SHP77 (cell line): Measurements from ENCODE around the gene LRRC27.
"Not testable (repeated sequence)": the region's sequence is repeated elsewhere in the genome, so short reads cannot be mapped to it uniquely, and the experiment has no call there.

ENCODE experiments used
- DNase-seq, 2 experiments: peaks; one replicate each; lab custom pipeline; 2025; lab: John Stamatoyannopoulos, UW

The LRRC27 gene

DNA sequence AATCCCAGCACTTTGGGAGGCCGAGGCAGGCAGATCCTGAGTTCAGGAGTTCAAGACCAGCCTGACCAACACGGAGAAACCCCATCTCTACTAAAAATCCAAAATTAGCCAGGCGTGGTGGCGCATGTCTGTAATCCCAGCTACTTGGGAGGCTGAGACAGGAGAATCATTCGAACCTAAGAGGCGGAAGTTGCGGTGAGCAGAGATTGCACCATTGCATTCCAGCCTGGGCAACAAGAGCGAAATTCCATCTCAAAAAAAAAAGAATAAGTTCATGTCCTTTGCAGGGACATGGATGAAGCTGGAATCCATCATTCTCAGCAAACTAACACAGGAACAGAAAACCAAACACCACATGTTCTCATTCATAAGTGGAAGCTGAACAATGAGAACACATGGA lies 17.1 kb upstream of the LRRC27 start:
- DNase-seq: not testable (repeated sequence)

GRCh38 chr10:132316133-132316532 lies 15.9 kb upstream of the LRRC27 start:
- DNase-seq: no peak

DNA sequence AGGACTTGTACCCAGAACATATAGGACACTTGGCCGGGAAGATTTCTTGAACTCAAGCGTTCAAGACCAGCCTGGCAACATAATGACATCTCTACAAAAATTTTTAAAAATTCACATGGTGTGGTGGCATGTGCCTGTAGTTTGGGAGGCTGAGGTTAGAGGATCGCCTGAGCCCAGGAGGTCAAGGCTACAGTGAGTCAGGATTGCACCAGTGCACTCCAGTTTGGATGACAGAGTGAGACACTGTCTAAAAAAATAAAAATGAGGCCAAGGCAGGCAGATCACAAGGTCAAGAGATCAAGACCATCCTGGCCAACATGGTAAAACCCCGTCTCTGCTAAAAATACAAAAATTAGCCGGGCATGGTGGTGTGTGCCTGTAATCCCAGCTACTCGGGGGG lies 14.5 kb upstream of the LRRC27 start:
- DNase-seq: not testable (repeated sequence)

DNA sequence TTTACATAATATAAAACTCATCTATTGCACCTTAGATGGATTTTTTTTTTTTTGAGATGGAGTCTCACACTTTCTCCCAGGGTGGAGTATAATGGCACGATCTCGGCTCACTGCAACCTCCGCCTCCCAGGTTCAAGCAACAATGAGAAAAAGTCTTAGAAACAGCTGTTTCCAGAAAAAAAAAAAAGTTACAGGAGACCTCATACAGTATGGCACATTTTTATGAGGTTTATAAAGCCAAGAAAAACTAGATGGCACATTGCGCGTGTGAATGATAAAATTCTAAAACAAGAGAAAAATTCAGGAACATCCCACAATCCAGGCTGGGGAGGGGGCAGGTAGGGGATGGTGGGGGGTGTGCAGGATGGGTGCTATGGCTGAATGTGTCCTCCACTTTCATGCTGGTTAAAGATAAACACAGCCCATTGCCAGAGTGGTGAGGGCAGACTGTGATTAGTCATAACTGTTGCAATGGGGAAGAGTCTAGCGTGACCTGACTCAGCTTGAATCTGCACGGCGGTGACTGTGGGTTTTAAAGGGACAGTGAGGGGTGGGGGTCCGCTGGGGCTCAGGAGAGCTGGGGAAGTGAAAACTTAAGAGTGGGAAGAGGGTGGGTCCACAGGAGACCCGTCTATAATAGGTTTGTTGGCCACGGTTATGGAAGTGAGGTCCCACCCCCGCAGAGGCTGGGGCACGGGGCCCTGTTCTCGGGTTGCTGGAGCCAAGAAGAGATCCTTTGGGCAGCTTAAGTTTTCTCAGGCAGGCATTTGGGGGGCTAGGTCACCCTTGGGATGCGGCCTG lies 11.9 kb upstream of the LRRC27 start:
- no peak for DNase-seq

GRCh38 chr10:132320654-132321469 lies 11.1 kb upstream of the LRRC27 start:
- DNase-seq: no peak

GRCh38 chr10:132321726-132322125 lies 10.3 kb upstream of the LRRC27 start:
- DNase-seq: no peak

DNA sequence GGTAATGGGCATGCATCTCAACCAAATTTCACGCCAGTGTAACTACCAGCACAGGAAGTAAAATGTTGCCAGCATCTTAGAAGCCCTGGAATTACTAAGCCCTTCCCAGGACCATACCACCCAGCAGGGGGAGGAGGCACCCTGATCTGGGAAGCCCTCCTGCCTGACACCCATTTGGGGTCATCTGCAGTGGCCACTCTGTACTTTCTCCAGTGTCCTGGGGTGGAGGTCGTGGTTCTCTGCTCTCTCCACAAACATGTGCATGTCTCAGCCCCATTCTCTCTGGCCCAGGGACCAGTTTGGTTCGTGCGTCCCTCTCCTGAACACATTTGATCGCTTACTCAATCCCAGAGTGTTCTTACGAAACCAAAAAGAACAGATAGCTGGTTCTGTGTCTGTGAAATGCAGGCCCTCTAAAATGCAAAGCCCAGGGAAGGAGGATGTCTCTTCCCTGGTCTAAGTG lies 9.4 kb upstream of the LRRC27 start:
- no peak for DNase-seq

GRCh38 chr10:132324186-132324585 lies 7.8 kb upstream of the LRRC27 start:
- no peak for DNase-seq

- DNase-seq: no peak
Measured at GRCh38 chr10:132326344-132326889, 5.6 kb upstream of the LRRC27 start.

DNA sequence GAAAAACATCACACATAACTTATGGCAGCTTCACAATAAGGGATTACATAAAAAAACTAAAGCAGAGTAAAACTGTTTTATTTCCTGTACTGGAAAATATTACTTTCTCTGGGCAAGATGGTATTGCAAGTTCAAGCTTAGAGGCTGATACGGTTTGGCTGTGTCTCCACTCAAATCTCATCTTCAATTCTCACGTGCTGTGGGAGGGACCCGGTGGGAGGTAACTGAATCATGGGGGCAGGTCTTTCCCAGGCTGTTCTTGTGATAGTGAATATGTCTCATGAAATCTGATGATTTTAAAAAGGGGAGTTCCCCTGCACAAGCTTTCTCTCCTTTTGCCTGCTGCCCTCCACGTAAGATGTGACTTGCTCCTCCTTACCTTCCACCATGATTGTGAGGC lies 5.1 kb upstream of the LRRC27 start:
- no peak for DNase-seq

DNA sequence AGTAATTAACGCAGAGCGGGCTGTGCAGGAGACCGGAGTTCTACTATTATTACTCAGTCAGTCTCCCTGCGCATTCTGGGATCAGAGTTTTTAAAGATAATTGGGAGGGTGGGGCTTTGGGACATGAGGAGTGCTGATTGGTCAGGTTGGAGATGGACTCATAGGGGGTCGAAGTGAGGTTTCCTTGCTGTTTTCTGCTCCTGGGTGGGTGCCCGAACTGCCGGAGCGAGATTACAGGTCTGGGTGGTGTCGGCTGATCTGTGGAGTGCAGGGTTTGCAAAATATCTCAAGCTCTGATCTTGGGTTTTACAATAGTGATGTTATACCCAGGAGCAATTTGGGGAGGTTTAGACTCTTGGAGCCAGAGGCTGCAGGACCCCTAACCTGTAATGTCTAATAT lies 3.9 kb upstream of the LRRC27 start:
- no peak for DNase-seq

DNA sequence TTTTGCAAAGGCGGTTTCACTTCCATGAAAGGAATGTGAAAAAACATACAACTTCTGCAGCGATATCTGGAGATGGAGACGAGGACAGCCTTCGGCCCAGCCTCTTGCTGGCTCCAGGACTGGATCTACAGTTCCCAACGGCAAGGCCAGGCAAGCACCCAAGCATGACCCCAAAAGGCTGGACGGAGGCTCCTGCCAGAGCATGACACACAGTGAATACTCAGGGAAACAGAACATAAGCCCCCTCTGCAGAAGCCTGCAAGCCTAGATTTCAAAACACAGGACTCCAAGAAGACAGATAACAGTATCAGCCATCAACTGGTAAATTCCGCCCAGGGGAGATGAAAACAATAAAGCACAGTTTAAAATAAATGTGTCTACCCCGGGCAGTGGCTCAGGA lies 3.3 kb upstream of the LRRC27 start:
- DNase-seq: no peak

DNA sequence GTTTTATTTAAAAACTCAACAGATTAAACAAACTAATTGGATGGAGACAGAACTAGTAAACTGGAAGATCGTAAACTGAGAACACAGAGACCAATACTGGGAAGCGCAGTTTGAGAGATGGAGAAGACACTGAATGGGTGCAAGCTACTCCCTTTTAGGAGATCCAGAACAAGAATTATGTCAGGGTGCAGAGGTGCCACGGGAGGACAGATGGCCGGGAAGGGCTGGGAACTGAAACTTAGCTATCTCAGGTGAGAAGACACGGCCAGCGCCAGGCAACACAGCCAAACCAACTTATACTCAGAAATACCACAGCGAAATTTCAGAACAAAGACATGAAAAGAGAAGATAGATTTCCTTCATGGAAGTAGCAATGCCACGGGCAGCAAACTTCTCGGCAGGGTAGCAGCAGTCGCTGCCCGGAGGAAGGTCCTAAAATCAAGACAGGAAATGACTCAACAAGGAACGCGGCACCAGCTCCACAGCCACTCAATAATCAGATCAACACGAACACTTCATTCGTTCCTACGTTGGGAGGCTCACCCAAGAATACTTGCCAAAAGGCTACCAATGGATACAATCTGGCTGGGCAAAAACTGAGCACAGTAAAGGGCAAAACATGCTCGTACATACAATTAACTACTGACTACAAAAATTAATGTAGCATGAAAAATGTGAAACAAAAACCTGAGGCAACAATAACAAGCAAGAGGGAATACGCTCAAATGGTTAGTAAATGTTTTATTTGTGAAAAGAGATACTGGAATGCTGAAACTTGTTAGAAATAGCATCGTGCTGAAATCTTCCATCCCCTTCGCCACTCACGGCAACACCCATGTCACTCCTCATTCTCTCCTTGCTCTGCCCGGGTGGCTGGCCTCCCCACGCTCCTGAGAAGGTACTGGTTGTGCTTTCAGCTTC lies 2.2 kb upstream of the LRRC27 start:
- DNase-seq: no peak

DNA sequence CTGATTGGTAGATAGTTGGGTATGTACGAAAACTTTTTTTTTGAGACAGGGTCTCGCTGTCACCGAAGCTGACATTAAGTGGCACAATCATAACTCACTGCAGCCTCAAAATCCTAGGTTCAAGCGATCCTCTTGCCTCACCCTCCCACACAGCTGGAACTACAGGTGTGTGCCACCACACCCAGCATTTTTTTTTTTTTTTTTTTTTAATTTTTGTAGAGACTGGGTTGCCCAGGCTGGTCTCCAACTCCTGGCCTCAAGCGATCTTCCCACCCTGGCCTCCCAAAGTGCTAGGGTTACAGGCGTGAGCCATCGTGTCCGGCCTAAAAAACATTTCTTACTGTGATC lies 1.5 kb upstream of the LRRC27 start:
- DNase-seq: no peak

DNA sequence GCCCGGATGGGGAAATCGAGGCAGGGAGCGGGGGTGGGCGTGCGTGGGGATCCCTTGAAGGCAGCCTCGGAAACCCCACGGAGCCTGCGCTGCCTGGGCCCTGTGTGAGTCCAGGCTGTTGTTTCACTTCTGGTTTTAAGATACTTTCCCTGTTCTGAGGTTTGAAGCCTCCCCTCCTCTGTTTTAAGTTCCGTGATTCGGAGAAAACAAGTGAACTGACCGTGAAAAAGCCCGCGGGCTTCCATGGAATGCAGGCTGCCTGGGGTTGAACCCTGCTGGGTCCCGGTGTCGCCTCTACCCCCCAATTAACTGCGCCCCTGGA lies 401 bp downstream of the LRRC27 start:
- no peak for DNase-seq

GRCh38 chr10:132333386-132333785 lies 1.4 kb downstream of the LRRC27 start:
- DNase-seq: no peak

- DNase-seq: no peak
Measured at GRCh38 chr10:132334631-132335188, 2.7 kb downstream of the LRRC27 start.

- peak; percentile 97 for DNase-seq
Measured at GRCh38 chr10:132335189-132336063, 3.4 kb downstream of the LRRC27 start.

DNA sequence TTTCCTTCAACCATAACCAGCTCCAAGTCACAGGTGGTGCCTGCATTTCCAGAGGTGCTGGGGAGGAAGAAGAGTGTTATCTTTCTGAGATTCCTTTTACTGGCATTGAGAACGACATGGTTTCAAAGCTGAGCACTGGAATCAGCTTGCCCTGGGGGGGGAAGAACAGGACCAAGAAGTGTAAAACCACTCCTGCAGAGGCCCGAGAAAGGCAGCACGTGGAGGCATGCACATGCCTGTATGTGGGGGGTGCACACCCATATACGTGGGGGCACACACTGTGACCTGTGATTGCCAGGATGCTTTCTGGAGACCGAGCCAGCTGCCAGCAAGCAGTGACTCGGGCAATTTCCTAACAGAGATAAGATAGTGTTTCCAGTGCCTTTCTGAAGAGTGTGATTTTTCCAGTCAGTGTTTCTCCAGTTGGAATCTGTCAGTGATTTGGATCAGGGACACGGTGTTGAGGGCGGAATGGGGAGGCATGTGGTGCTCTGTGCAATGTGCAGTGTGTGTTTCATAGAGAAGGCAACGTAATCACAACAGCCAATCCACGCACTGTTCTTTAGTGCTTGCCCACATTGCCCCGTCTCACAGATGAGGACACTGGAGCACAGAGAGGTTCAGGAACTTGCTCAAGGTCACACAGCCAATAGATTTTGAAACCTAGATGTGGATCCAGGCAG lies 4.2 kb downstream of the LRRC27 start:
- peak; percentile 13 to 24 for DNase-seq

DNA sequence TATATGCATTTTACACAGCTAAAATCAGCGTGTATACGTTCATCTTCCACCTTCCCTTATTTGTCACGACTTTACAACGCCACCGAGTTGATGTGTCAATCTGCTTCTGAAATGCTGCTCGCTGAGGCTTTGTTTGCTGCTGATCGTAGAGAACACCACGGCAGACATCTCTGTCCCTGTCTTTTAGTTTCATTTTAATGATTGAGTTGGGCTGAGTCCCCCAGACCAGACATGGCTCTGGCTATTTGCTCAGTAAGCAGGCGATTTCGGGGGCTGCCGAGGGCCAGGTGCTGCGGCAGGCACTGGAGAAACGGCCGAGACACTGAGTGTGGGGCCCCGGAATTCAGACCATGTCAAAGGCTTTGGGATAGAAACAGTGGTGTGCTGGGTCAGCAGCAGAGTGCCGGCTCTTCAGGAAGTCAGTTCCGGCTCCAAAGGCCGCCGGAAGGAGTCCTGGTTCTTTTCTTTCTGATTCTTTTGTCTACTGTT lies 5.0 kb downstream of the LRRC27 start:
- DNase-seq: peak; percentile 15 to 17
